CD4-positive, alpha-beta T cell treated with Interleukin-4 for 1 hour (primary cell): Measurements from ENCODE around the gene ADRA1B.

Source experiments
- DNase-seq, 2 donors: peaks; one replicate each; pipeline ENCODE4 v3.0.0-alpha.2; 2020 to 2022

ADRA1B gene

DNA sequence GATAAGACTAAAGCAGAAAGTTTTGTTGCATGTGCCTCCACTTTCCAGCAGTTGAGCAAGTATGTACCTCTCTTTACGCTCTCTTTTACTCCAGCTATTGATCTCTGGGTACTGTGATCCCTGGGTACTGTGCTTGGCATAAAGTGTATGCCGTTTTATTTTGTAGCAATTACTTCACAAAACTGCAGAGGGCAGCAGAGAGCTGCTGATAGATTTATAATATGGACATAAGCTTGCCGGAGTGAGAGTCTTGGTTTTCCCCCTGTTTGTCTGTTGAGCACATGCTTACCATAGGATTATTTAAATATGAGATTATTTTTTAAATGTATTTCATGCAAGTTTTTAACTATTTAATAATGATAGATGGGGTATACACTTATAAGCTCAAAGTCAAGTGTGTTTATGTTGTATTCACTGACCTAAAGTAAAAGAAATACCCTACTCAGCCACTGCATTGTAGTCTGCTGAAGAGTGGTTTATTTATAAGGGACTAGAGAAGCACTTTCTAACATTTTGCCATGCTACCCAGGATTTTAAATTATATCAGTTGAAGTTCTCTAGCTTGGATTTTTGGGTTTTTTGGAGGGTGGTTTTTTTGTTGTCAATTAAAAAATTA lies 105.7 kb downstream of the ADRA1B start:
- peak; percentile 57 to 79 for DNase-seq
